ENCODE data around the gene CC2D1A.

- TF ChIP-seq CTCF (conservative IDR thresholded peaks at IDR 0.05 in 1 of 2, IDR thresholded peaks at IDR 0.05 in 1 of 2; ENCODE audit: extremely low read depth in 1 of 2, insufficient read depth in 1 of 2, low read depth in 1 of 2, low read length in 2 of 2) (no peak), EZH2 (IDR thresholded peaks at IDR 0.05; ENCODE audit: borderline replicate concordance, low read length) (no peak)
Observed at GRCh38 chr19:13881251-13881691, 24.7 kb upstream of the CC2D1A start.

Data from mammary epithelial cell (primary cell).